ENCODE results near the gene PDE8A.

GRCh38 chr15:85010071-85010385 is 28.4 kb downstream of the PDE8A start:
- TF ChIP-seq CTCF (IDR thresholded peaks at IDR 0.05) (no peak), POLR2A (IDR thresholded peaks at IDR 0.05) (no peak), POLR2AphosphoS5 (IDR thresholded peaks at IDR 0.05) (no peak), EP300 (IDR thresholded peaks at IDR 0.05) (no peak)
